NCI-H69 (cell line): ENCODE data around the gene FYCO1.

Source experiments
- DNase-seq: peaks from one replicate; lab custom pipeline; 2025; lab: John Stamatoyannopoulos, UW

FYCO1 gene

GRCh38 chr3:45984331-45985312, 11.0 kb downstream of the FYCO1 start:
- DNase-seq, result no peak

- DNase-seq, result no peak
Observed at GRCh38 chr3:45983770-45984169, 11.9 kb downstream of the FYCO1 start.

- DNase-seq, result no peak
Observed at GRCh38 chr3:45981346-45982074, 14.1 kb downstream of the FYCO1 start.

GRCh38 chr3:45980819-45981218, 14.8 kb downstream of the FYCO1 start:
- DNase-seq, result no peak

- no peak for DNase-seq
Observed at GRCh38 chr3:45980229-45980813, 15.3 kb downstream of the FYCO1 start.

- DNase-seq, result no peak
Observed at GRCh38 chr3:45979378-45979777, 16.2 kb downstream of the FYCO1 start.

- DNase-seq, result peak; percentile 24
Observed at GRCh38 chr3:45978006-45978761, 17.4 kb downstream of the FYCO1 start.

- DNase-seq, result no peak
Observed at GRCh38 chr3:45976191-45977091, 19.2 kb downstream of the FYCO1 start.

GRCh38 chr3:45975686-45976085, 19.9 kb downstream of the FYCO1 start:
- no peak for DNase-seq

- no peak for DNase-seq
Observed at GRCh38 chr3:45974686-45975085, 20.9 kb downstream of the FYCO1 start.

- no peak for DNase-seq
Observed at GRCh38 chr3:45972534-45973402, 22.9 kb downstream of the FYCO1 start.

GRCh38 chr3:45969953-45970352, 25.7 kb downstream of the FYCO1 start:
- no peak for DNase-seq

GRCh38 chr3:45969116-45969515, 26.5 kb downstream of the FYCO1 start:
- DNase-seq, result no peak

GRCh38 chr3:45968706-45969105, 26.9 kb downstream of the FYCO1 start:
- DNase-seq, result no peak

- DNase-seq, result no peak
Observed at GRCh38 chr3:45968149-45968548, 27.5 kb downstream of the FYCO1 start.

GRCh38 chr3:45967724-45968123, 27.9 kb downstream of the FYCO1 start:
- DNase-seq, result no peak

- DNase-seq, result no peak
Observed at GRCh38 chr3:45966950-45967640, 28.5 kb downstream of the FYCO1 start.

- DNase-seq, result no peak
Observed at GRCh38 chr3:45966371-45966791, 29.2 kb downstream of the FYCO1 start.

GRCh38 chr3:45965653-45966052, 30.0 kb downstream of the FYCO1 start:
- no peak for DNase-seq
